OCI-LY1 (cell line): Measurements from ENCODE around the gene NF2.

Experiments used
- EZH2 ChIP-seq: fragments of 200-600 bp; sonication (generic), shearing (Covaris generic); IDR thresholded peaks from 2 replicates; pipeline ENCODE4 v1.8.0; 2017; ENCODE audit warnings: borderline replicate concordance, mixed run types, mild to moderate bottlenecking, antibody characterized with exemption, low read length, moderate library complexity, mixed read lengths
- TF ChIP-seq, protein P1 (sequence below): fragments of 200-600 bp; sonication (generic), shearing (Covaris generic); IDR thresholded peaks from 2 replicates; pipeline ENCODE4 v1.5.1; 2017; ENCODE audit warnings: mild to moderate bottlenecking, antibody characterized with exemption, low read length, moderate library complexity, mixed read lengths

DNA sequence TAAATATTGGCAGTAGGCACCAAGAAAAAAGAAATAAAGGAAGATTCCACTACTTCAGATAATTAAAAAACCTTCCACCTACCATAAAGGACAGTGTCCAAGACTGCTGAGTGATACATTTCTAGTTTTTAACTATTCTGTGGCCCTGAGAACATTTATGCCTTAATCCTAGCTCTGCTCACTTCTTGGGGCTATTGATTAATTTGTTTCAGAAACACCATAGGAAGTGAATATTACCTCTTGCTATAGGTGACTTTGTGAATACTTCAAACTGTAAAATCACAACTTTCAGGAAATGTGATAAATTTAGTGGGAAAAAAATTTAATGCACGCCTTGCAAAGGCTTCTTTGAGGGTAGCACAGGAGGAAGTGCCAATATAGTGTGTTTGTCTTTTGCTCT lies 35.2 kb downstream of the NF2 start:
- TF ChIP-seq, protein P1, sequence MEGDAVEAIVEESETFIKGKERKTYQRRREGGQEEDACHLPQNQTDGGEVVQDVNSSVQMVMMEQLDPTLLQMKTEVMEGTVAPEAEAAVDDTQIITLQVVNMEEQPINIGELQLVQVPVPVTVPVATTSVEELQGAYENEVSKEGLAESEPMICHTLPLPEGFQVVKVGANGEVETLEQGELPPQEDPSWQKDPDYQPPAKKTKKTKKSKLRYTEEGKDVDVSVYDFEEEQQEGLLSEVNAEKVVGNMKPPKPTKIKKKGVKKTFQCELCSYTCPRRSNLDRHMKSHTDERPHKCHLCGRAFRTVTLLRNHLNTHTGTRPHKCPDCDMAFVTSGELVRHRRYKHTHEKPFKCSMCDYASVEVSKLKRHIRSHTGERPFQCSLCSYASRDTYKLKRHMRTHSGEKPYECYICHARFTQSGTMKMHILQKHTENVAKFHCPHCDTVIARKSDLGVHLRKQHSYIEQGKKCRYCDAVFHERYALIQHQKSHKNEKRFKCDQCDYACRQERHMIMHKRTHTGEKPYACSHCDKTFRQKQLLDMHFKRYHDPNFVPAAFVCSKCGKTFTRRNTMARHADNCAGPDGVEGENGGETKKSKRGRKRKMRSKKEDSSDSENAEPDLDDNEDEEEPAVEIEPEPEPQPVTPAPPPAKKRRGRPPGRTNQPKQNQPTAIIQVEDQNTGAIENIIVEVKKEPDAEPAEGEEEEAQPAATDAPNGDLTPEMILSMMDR = no peak
- no peak for TF ChIP-seq EZH2
